Suprapubic skin (tissue), 4 donors: Measurements from ENCODE around the gene TMCC2.

Source experiments
- POLR2A ChIP-seq, 2 donors: fragments of 450-650 bp; IDR thresholded peaks; one replicate each; pipeline ENCODE4 v1.6.1; 2017; ENCODE audit warnings: antibody characterized with exemption in 2 of 2, mild to moderate bottlenecking in 2 of 2, moderate library complexity in 2 of 2
- POLR2AphosphoS5 ChIP-seq, 3 donors: sonication (generic); formaldehyde crosslinking; IDR thresholded peaks; one replicate each; pipeline ENCODE4 v1.6.1; 2017; ENCODE audit warnings: antibody characterized with exemption in 3 of 3
- TF ChIP-seq, protein P1 (sequence below), 2 donors: fragments of 200-600 bp in 1 of 2; fragments of 450-650 bp in 1 of 2; sonication (generic) in 1 of 2; IDR thresholded peaks; one replicate each; pipeline ENCODE4 v1.5.1; 2016 to 2019; ENCODE audit warnings: antibody characterized with exemption in 2 of 2, mild to moderate bottlenecking in 1 of 2, moderate library complexity in 1 of 2

DNA sequence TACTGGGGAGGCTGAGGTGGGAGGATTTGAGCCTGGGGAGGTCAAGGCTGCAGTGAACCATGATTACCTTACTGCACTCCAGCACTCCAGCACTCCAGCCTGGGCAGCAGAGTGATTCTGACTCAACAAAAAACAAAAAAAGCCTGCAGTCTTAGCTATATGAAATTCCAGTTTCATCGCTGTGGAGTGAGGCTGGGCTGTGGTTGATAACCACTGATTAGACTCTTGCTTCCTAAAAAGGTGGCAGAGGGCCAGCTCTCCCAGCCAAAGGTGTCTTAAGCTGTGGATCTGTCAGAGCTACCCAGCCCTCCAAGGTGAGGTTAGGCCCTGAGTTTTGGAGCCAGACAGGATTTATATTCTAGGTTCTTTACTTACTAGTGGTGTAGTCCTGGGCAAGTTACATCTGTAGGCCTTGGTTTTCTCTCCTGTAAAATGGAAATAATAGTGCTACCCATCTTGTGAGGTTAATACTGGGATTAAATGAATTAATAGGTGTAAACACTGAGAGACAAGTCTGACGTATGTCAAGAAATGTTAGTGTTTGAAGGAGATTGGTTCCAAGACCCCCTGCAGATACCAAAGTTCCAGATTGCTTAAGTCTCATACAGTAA lies 35.9 kb downstream of the TMCC2 start:
- TF ChIP-seq, protein P1, sequence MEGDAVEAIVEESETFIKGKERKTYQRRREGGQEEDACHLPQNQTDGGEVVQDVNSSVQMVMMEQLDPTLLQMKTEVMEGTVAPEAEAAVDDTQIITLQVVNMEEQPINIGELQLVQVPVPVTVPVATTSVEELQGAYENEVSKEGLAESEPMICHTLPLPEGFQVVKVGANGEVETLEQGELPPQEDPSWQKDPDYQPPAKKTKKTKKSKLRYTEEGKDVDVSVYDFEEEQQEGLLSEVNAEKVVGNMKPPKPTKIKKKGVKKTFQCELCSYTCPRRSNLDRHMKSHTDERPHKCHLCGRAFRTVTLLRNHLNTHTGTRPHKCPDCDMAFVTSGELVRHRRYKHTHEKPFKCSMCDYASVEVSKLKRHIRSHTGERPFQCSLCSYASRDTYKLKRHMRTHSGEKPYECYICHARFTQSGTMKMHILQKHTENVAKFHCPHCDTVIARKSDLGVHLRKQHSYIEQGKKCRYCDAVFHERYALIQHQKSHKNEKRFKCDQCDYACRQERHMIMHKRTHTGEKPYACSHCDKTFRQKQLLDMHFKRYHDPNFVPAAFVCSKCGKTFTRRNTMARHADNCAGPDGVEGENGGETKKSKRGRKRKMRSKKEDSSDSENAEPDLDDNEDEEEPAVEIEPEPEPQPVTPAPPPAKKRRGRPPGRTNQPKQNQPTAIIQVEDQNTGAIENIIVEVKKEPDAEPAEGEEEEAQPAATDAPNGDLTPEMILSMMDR (IDR thresholded peaks at IDR 0.05), result no peak
- TF ChIP-seq POLR2AphosphoS5 (IDR thresholded peaks at IDR 0.05) (no peak), POLR2A (IDR thresholded peaks at IDR 0.05) (no peak)
